Peyer's patch (tissue), 4 donors: ENCODE results near the gene CD8B2.

Experiments used
- CTCF ChIP-seq, 6 experiments: fragments of 450-650 bp in 4 of 6; fragments of 200-600 bp in 2 of 6; sonication (generic) in 1 of 6; IDR thresholded peaks; one replicate each; pipeline ENCODE4 v1.5.1; 2017 to 2019; ENCODE audit warnings: antibody characterized with exemption in 6 of 6, mild to moderate bottlenecking in 3 of 6, moderate library complexity in 1 of 6
- POLR2A ChIP-seq, 2 donors: fragments of 450-650 bp; IDR thresholded peaks; one replicate each; pipeline ENCODE4 v1.5.1; 2017; ENCODE audit warnings: antibody characterized with exemption in 2 of 2, mild to moderate bottlenecking in 2 of 2, moderate library complexity in 2 of 2

- TF ChIP-seq CTCF (IDR thresholded peaks at IDR 0.05) = no peak
- no peak for TF ChIP-seq POLR2A (IDR thresholded peaks at IDR 0.05)
These were observed 50.6 kb downstream of the CD8B2 start for GRCh38 chr2:106537791-106538191.
